Stomach (tissue), 19 donors: ENCODE results near the gene MEG3. TPM values are rescaled to one million over a fixed set of nuclear protein-coding genes. Genes with fewer than 3 reads are reported as not detected.
A peak's percentile ranks its signal among the peaks of the same experiment; 100 is the strongest.

Source experiments
- DNase-seq, 2 donors: peaks; one replicate each; pipeline versions ENCODE4 v3.0.0 to v3.0.0-alpha.2; 2013 to 2019
- H3K27ac ChIP-seq, 5 donors: fragments of 200-600 bp in 4 of 5; sonication (generic) in 4 of 5; one replicate each; pipeline ENCODE4 v1.5.1; 2013 to 2019; ENCODE audit warnings: mild to moderate bottlenecking in 1 of 5, moderate library complexity in 1 of 5
- H3K27me3 ChIP-seq, 3 donors: fragments of 200-600 bp; sonication (generic); one replicate each; pipeline ENCODE4 v1.5.1; 2017 to 2019; ENCODE audit warnings: mixed run types in 1 of 3
- H3K36me3 ChIP-seq, 4 donors: fragments of 200-600 bp; sonication (generic); 1 replicate in 3 of 4; 2 replicates in 1 of 4; pipeline ENCODE4 v1.5.1; 2016 to 2019
- H3K4me1 ChIP-seq, 4 donors: fragments of 200-600 bp; sonication (generic); one replicate each; pipeline ENCODE4 v1.5.1; 2016 to 2019
- H3K4me3 ChIP-seq, 4 donors: fragments of 200-600 bp; sonication (generic) in 3 of 4; one replicate each; pipeline ENCODE4 v1.5.1; 2016 to 2019; ENCODE audit warnings: mild to moderate bottlenecking in 1 of 4
- H3K9me3 ChIP-seq, 4 donors: fragments of 200-600 bp; sonication (generic); one replicate each; pipeline ENCODE4 v1.5.1; 2016 to 2019
- CTCF ChIP-seq, 7 experiments: fragments of 450-650 bp in 4 of 7; fragments of 200-600 bp in 3 of 7; sonication (generic) in 3 of 7; IDR thresholded peaks; one replicate each; pipeline ENCODE4 v1.5.1; 2016 to 2019; ENCODE audit warnings: antibody characterized with exemption in 7 of 7, control low read depth in 2 of 7, mild to moderate bottlenecking in 1 of 7
- EP300 ChIP-seq: sonication (generic); formaldehyde crosslinking; IDR thresholded peaks from one replicate; pipeline ENCODE4 v1.6.1; 2017; ENCODE audit warnings: antibody characterized with exemption
- POLR2A ChIP-seq, 4 donors: fragments of 450-650 bp; IDR thresholded peaks; one replicate each; pipeline ENCODE4 v1.6.1; 2016; ENCODE audit warnings: antibody characterized with exemption in 4 of 4, control low read depth in 2 of 4, mild to moderate bottlenecking in 1 of 4, moderate library complexity in 1 of 4
- POLR2AphosphoS5 ChIP-seq, 3 donors: sonication (generic); formaldehyde crosslinking; IDR thresholded peaks; one replicate each; pipeline ENCODE4 v1.6.1; 2016; ENCODE audit warnings: antibody characterized with exemption in 3 of 3
- WGBS, 5 donors: extraction: QIAGEN DNeasy Blood & Tissue Kit in 3 of 5; methylation state at CpG; one replicate each; pipeline versions ENCODE4 v1.1.5 to v1.1.7; 2013 to 2018; 5-methylcytosine and 5-hydroxymethylcytosine counted together
- intact Hi-C: fragments of 100-400 bp; cut with DNase I; formaldehyde crosslinking; loops from one replicate; pipeline ENCODE4 v1.15.1; 2023; ENCODE audit warnings: low total_unique reads
- long read RNA-seq, 10 donors: transcript quantifications; one replicate each; lab custom pipeline, GENCODE V29; 2026
- polyA plus RNA-seq, 3 donors: library from polyadenylated mRNA; stranded (reverse); fragments of 200-250 nt; gene quantifications; one replicate each; pipeline ENCODE4 v1.2.3, GENCODE V29; 2013
- total RNA-seq, 5 donors: library from RNA; depleted of rRNA; stranded (reverse); fragments of >200 nt; gene quantifications; one replicate each; pipeline versions ENCODE4 v1.1.0 to v1.2.3, GENCODE V29; 2014 to 2016
- donor health status: healthy with polysubstance abuse.
- donor health status: Bipolar disorder and iron deficiency.
- donor health status: healthy.

The MEG3 gene
- total RNA-seq (100 to 1,000 TPM in 3 of 5 donors, 10 to 100 TPM in 2; 26.4 to 390 (median 124) TPM), polyA plus RNA-seq (100 to 1,000 TPM in 1 of 3 donors, 10 to 100 TPM in 2; 13.4 to 131 (median 30.6) TPM)
- long read RNA-seq, donor 1, full-length matches to known transcripts, result 21 of 34 reads
- long read RNA-seq, donor 1, partial matches to known transcripts, result 13 of 34 reads
- long read RNA-seq, donor 1, other reads (novel, unspliced or antisense), result 0 of 34 reads
- long read RNA-seq, donor 2, full-length matches to known transcripts, result 83 of 83 reads
- long read RNA-seq, donor 2, partial matches to known transcripts, result 0 of 83 reads
- long read RNA-seq, donor 2, other reads (novel, unspliced or antisense), result 0 of 83 reads
- long read RNA-seq, donor 3, full-length matches to known transcripts, result 46 of 46 reads
- long read RNA-seq, donor 3, partial matches to known transcripts, result 0 of 46 reads
- long read RNA-seq, donor 3, other reads (novel, unspliced or antisense), result 0 of 46 reads
- long read RNA-seq, donor 4, full-length matches to known transcripts, result 8 of 8 reads
- long read RNA-seq, donor 4, partial matches to known transcripts, result 0 of 8 reads
- long read RNA-seq, donor 4, other reads (novel, unspliced or antisense), result 0 of 8 reads
- long read RNA-seq, donor 5, full-length matches to known transcripts, result 125 of 130 reads
- long read RNA-seq, donor 5, partial matches to known transcripts, result 5 of 130 reads
- long read RNA-seq, donor 5, other reads (novel, unspliced or antisense), result 0 of 130 reads
- long read RNA-seq, donor 6, full-length matches to known transcripts, result 164 of 181 reads
- long read RNA-seq, donor 6, partial matches to known transcripts, result 17 of 181 reads
- long read RNA-seq, donor 6, other reads (novel, unspliced or antisense), result 0 of 181 reads
- long read RNA-seq, donor 7, full-length matches to known transcripts, result 24 of 24 reads
- long read RNA-seq, donor 7, partial matches to known transcripts, result 0 of 24 reads
- long read RNA-seq, donor 7, other reads (novel, unspliced or antisense), result 0 of 24 reads
- long read RNA-seq, donor 8, full-length matches to known transcripts, result 84 of 219 reads
- long read RNA-seq, donor 8, partial matches to known transcripts, result 135 of 219 reads
- long read RNA-seq, donor 8, other reads (novel, unspliced or antisense), result 0 of 219 reads
- long read RNA-seq, donor 9, full-length matches to known transcripts, result 53 of 69 reads
- long read RNA-seq, donor 9, partial matches to known transcripts, result 16 of 69 reads
- long read RNA-seq, donor 9, other reads (novel, unspliced or antisense), result 0 of 69 reads
- long read RNA-seq, donor 10, full-length matches to known transcripts, result 32 of 32 reads
- long read RNA-seq, donor 10, partial matches to known transcripts, result 0 of 32 reads
- long read RNA-seq, donor 10, other reads (novel, unspliced or antisense), result 0 of 32 reads

- H3K36me3 ChIP-seq, result no peaks in the 10 kb centered on the region
- peaks cover 0 to 34% (median 8%) of the 10 kb centered on the region in 4 donors for H3K9me3 ChIP-seq
- H3K27ac ChIP-seq, result peak within 1 kb of the TSS in 4 of 5 donors; percentile 3 to 79 (median 41)
- H3K27me3 ChIP-seq, result peaks cover 0 to 62% (median 33%) of the 10 kb centered on the region in 3 donors
- peaks cover 0 to 7% (median 0%) of the 10 kb centered on the region in 4 donors for H3K4me1 ChIP-seq
- H3K4me3 ChIP-seq, result peak within 1 kb of the TSS; percentile 32 to 37 (median 34)
- peak; percentile 42 to 96 (median 92) for TF ChIP-seq POLR2AphosphoS5 (IDR thresholded peaks at IDR 0.05)
- peak in 1 of 4 donors; percentile 45 for TF ChIP-seq POLR2A (IDR thresholded peaks at IDR 0.05)
- no peak for TF ChIP-seq CTCF (IDR thresholded peaks at IDR 0.05)
- peak in 1 of 2 donors; percentile 92 for DNase-seq
- WGBS, 5 donors, result 44 to 57% (median 53%) methylated on average over 37 to 39 of the region's 39 CpGs
- intact Hi-C loops, result no loop called here
These were observed at the start of gene MEG3 for GRCh38 chr14:100825713-100826331. TSS of gene MEG3 (plus strand) at chr14:100826118.

GRCh38 chr14:100776681-100777365 is 49.1 kb upstream of the MEG3 start:
- 68 to 88% (median 77%) methylated on average over 8 to 14 of the region's 14 CpGs for WGBS, 5 donors
- H3K9me3 ChIP-seq, result no peaks in the 10 kb centered on the region
- H3K27ac ChIP-seq, result no peak overlapping the region
- no peak overlapping the region for H3K4me3 ChIP-seq
- peak in 1 of 2 donors; percentile 14 for DNase-seq
- H3K27me3 ChIP-seq, result peaks cover 0 to 35% (median 0%) of the 10 kb centered on the region in 3 donors
- intact Hi-C loops, result no loop called here
- H3K36me3 ChIP-seq, result no peaks in the 10 kb centered on the region
- TF ChIP-seq EP300 (no peak), CTCF (IDR thresholded peaks at IDR 0.05) (no peak), POLR2A (IDR thresholded peaks at IDR 0.05) (no peak), POLR2AphosphoS5 (IDR thresholded peaks at IDR 0.05) (no peak)
- peaks cover 0 to 8% (median 0%) of the 10 kb centered on the region in 4 donors for H3K4me1 ChIP-seq

- DNase-seq, result peak in 1 of 2 donors; percentile 1
- TF ChIP-seq POLR2A (IDR thresholded peaks at IDR 0.05), result no peak
- no peak for TF ChIP-seq EP300
- TF ChIP-seq POLR2AphosphoS5 (IDR thresholded peaks at IDR 0.05), result no peak
- TF ChIP-seq CTCF (IDR thresholded peaks at IDR 0.05), result no peak
- H3K27ac ChIP-seq, result no peak overlapping the region
- WGBS, 5 donors, result 72 to 80% (median 76%) methylated on average over 11 of the region's 11 CpGs
- H3K4me3 ChIP-seq, result no peak overlapping the region
- H3K9me3 ChIP-seq, result no peaks in the 10 kb centered on the region
- intact Hi-C loops, result no loop called here
- peaks cover 0 to 33% (median 0%) of the 10 kb centered on the region in 3 donors for H3K27me3 ChIP-seq
- H3K36me3 ChIP-seq, result no peaks in the 10 kb centered on the region
- H3K4me1 ChIP-seq, result peaks cover 0 to 8% (median 0%) of the 10 kb centered on the region in 4 donors
These were observed 48.5 kb upstream of the MEG3 start for GRCh38 chr14:100777366-100777817.
